A673 (cell line): ENCODE measurements around the gene CRBN.

Experiments used
- CTCF ChIP-seq: fragments of 300-800, 200-600 bp; sonication (generic); conservative IDR thresholded peaks from 2 replicates; pipeline ENCODE4 v1.5.1; 2017; ENCODE audit warnings: low read depth, mild to moderate bottlenecking, antibody characterized with exemption, low read length, moderate library complexity, mixed read lengths
- EZH2 ChIP-seq: fragments of 200-600 bp; sonication (generic); IDR thresholded peaks from 2 replicates; pipeline ENCODE4 v1.6.1; 2017; ENCODE audit warnings: borderline replicate concordance, low read depth, mild to moderate bottlenecking, mixed read lengths, antibody characterized with exemption, low read length; ENCODE audit not compliant: poor library complexity, severe bottlenecking

GRCh38 chr3:3221528-3221927 is 42.0 kb upstream of the CRBN start:
- TF ChIP-seq CTCF (no peak), EZH2 (no peak)
